HEK293T (cell line): Measurements from ENCODE around the gene ANKRD36.
"Not testable (repeated sequence)": the region's sequence is repeated elsewhere in the genome, so short reads cannot be mapped to it uniquely, and the experiment has no call there.

Experiments used
- ARNT ChIP-seq: fragments of 450-650 bp; IDR thresholded peaks from 2 replicates; pipeline ENCODE4 v1.6.1; 2017; ENCODE audit warnings: mild to moderate bottlenecking
- FOXA1 ChIP-seq: fragments of 450-650 bp; IDR thresholded peaks from 2 replicates; pipeline ENCODE4 v1.6.1; 2016; ENCODE audit warnings: mild to moderate bottlenecking
- FOXK2 ChIP-seq: fragments of 450-650 bp; IDR thresholded peaks from 2 replicates; pipeline ENCODE4 v1.6.1; 2016; ENCODE audit warnings: mild to moderate bottlenecking
- SP1 ChIP-seq: fragments of 450-650 bp; IDR thresholded peaks from 2 replicates; pipeline ENCODE4 v1.6.1; 2017

DNA sequence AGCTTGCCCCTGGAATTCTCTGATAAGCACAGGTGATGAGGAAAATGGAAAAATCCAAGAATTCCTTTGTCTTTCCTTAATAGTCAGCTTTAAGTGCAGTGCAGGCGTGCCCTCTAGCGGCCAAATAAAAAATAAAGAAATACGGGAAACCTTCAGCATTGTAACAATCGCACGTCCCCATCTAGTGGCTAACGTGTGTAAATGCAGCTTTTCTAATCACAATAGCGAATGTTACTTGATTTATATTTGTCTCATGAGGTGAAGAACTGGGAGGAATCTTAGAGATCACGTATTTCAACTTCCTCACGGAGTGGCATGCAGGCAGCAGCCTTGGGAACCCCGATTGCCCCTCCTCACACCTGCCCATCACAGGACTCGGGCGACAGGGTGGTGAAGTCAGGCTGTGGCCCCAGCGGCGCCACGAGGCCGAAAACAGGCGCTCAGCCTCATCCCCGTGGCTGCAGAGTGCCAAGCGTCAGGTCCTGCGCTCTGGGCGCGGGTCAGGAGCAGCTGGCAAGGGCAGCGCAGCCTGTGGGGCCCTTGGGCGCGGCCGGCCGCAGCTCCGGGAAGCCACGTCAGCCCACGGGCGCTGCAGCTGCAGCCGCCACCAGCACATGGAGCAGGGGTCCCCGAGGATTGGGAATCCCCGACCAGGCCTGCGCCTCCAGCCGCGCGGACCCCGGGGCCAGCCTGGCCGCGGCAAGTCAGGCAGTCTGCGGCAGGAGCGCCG lies 468 bp upstream of the ANKRD36 start:
- TF ChIP-seq ARNT, FOXK2, FOXA1, SP1: not testable (repeated sequence)
